Embryonic facial prominence (tissue), 1 donor: ENCODE results near the gene PXK.
"Not testable (repeated sequence)": the region's sequence is repeated elsewhere in the genome, so short reads cannot be mapped to it uniquely, and the experiment has no call there.

ENCODE experiments used
- DNase-seq: peaks from one replicate; pipeline ENCODE4 v3.0.0-alpha.2; 2016; ENCODE audit errors: extremely low spot score

Gene PXK

DNA sequence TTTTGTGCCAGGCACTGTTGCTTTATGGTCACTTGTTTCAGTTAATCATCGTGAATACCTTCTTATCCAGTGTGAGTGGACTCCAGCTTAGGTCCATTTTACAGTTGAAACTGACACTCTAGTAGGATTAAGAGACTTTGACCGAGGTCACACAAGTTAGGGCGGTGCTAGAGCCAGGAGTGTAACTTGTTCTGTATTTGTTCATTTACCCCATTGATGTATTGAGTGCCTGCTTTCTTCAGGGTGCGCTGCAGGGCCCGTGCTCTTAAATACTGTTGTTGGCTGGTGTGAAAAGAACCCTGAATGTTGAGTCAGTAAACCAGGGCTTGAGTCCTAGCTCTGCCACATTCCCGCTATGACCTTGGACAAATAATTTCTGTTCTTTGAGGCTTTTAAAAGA lies 85.5 kb downstream of the PXK start:
- no peak for DNase-seq

DNA sequence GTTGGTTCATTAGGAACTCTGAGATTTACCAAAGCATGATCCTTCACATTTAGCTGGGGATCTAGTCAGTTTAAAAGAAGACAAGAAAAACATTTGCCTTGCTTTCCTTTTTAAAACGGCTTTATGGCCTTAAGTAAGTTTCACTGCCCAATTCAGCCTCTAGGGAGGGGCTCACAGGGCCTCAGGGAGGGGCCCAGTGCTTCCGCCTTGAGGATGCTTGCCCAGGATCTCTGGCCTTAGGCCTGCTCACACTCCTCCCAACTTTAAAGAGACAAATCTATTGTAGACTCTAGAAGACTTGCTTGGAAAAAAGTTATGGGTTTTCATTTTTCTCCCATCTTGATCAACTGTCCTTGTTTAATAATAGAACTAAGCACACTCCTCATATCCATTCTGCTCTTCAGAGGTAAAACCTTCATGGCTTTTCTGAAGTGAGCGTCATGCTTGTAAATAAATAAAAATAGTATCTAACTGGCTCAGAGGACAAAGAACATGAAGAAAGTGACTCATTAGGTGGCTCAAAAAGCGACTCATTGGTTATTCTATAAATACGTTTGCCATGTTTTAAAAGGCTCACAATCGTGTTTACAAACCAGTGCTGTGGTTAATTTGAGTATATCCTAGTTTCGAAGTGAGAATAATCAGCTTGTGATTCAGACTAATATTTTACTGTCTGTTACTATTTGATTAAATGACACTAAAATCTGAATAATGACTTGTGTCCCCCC lies 87.3 kb downstream of the PXK start:
- no peak for DNase-seq

DNA sequence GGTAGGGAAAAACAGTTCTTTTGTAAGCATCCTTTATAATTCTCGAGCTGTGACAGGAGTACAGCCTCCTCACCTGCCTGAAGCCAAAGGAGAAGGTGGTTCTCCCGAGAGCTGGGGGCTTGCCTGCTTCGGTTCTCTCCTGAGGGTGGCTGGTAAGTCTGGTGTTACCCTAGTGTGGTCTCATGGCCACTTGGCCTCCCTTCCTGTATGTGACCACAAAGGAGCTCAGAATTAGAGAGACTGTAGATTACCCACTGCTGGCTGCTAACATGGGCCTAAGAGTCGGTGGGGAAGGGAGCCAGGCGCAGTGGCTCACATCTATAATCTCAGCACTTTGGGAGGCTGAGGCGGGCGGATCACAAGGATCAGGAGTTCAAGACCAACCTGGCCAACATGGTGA lies 88.3 kb downstream of the PXK start:
- no peak for DNase-seq

DNA sequence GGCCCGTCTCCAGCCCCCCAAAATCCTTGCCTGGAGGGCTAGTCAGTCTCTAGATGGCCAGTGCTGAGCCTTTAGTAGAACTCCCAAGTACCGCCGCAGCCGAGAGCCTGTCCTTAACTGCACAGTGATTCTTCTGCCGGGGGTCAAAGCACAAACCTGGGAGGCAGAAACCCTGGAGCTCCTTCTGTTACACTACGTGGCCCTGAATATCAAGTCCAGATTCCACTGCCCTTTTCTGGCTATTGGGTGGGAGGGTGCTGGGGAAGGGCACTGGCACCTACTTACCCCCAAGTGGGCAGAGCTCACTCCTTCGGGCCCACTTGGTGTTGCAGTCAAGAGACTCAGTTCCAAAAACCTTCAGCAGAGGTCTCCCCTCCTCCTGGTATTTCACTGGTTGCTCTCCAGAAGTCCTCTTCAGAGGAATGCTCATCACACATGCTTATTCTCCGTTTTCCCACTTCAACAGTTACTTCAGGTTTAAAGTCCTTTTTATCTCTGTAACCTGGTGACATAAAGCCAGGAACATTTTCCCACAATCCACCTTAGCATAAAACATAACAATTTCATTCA lies 90.1 kb downstream of the PXK start:
- no peak for DNase-seq

DNA sequence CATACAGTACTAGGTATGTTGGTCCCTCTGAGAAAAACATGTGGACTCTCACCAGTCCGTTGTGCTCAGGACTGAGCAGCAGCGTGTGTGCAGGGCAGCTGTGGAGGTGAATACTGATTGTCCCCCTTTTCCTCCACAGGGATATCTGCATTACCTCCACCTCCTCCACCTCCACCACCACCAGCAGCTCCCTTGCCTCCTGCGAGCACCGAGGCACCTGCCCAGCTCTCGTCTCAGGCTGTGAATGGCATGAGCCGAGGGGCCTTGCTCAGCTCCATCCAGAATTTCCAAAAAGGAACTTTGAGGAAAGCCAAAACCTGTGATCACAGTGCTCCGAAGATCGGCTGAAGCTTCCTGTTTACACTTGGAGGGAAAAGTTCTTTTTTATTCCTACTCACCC lies 91.9 kb downstream of the PXK start:
- DNase-seq: no peak

DNA sequence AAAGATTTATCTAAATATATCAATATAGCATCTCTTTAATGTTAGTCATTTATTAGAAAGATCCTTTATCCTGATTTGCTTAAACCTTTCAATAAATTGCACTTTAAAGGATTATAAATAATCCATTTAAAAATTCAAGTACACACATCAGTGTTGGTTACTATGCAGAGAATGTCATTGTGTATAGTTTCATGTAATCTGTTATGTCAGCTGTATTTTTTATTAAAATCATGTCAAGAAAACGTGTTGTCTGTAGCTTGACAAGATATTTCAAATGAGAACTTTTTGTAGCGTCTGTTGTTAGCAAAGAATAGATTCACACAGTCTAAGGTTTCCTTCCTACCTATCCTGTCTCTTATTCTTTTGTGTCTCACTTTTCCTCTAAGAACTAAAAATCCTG lies 93.1 kb downstream of the PXK start:
- DNase-seq: no peak

DNA sequence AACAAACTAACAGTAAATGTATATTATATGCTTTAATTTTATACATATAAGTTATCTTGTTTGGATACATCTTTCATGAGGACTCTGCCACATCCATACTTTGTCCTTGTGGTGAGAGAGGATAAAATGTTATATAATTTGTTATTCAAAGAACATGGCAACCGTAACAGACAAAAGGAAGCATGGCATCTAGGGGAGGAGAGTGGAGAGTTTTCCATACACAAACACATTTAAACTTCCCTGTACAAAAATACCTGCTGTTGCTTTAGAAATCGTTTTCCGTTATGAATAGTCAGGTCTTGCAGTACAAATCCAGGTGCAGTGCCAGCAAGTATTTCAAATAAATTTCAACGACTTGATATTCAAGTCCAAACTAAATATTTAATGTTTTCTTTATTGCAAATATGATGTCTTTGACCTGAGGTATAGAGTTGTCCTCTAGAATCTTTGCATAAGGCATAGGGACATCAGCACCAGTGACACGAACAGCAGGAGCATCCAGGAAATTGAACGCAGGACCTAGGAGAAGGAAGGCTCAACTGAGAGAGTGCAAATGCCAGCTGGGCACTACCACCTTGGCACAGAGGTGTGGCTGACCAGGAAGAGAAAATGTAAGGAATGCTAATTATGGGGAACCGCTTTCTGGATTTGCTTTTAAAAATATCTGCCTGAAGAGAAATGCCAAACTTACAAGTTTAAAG lies 95.1 kb downstream of the PXK start:
- DNase-seq: no peak

DNA sequence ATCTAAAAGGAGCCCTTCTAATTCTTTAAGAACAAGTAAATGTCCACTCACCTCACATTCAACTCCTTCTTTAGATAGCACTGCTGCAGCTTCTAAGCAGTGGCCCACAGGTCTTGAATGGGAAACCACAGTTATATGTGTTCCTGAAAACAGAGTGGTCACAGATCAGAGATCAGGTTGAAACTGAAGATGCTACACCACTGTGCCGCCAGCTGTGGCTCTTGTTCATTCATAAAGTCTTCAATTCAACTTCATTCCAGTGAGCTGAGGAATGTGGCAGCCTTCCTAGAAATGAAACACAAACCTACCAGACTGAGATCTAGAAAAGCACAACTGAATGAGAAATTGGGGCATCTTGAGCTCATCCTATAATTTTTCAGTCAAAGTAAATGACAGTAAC lies 97.0 kb downstream of the PXK start:
- DNase-seq: no peak

DNA sequence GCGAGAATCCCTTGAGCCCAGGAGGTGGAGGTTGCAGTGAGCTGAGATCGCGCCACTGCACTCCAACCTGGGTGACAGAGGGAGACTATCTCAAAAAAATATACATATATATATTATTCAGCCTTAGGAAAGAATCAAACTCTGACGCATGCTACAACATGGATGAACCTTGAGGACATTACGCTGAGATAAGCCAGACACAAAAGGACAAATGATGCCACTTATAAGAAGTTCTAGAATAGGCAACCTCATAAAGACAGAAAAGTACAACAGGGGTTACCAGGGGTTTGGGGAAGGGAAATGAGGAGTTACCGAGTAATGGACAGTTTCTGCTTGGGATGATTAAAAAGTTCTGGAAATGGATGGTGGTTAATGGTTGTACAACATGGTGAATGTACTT lies 100.2 kb downstream of the PXK start:
- DNase-seq: no peak

DNA sequence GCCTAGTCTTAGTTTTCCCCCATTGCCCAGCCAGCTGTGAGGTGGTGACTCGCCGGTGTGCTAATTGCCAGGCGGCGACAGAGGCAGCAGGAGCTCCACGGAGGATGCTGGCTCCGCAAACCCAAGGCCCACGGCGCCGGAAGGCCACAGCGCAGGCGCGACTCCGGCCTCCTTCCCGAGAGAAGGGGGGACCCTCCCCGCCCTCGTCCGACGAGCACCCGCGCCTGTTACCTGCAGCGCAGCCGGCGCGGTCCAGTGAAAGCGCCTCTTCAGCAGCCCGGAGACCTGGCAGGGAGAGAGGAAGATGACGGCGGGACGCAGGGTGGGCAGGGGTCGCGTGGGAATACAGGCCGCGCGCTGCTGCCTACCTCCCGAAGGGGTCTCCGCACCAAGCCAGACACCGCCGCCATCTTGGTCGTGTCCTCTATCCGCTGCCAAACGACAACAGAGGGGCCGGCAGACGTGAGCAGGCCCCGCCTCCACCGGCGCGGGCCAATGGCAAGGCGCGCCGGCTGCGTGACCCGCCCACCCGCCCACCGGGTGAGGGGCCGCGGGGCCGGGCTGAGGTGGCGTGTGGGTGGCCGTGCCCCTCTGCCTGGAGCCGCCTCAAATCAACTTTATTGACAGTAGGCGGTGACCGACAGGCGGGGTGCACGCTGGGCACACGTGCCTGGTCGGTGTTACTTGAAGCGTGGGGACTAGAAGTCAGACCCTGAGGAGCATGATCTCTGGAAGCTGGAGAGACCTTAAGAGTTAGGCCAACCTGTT lies 100.9 kb downstream of the PXK start, which contains the start of gene PDHB:
TSS of gene PDHB (minus strand) at position 433 of the 768 bp plus-strand sequence. CDS start at position 410, 23 bp downstream.
- DNase-seq: peak; percentile 86

DNA sequence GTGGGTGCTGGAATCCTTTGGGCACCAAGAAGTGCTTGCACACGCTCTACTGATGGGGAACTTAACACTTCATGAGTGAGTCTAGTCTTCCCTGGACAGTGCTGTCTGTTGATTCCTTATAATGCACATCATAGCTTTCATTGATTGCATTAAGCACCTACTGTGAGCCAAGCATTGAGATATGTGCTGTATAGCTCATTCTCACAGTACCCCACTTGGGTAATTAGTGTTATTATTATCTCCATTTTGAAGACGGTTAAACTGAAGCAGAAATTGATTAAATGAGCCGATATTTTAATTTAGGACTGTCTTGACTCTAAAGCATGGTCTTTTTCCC lies 101.4 kb downstream of the PXK start:
- DNase-seq: no peak

DNA sequence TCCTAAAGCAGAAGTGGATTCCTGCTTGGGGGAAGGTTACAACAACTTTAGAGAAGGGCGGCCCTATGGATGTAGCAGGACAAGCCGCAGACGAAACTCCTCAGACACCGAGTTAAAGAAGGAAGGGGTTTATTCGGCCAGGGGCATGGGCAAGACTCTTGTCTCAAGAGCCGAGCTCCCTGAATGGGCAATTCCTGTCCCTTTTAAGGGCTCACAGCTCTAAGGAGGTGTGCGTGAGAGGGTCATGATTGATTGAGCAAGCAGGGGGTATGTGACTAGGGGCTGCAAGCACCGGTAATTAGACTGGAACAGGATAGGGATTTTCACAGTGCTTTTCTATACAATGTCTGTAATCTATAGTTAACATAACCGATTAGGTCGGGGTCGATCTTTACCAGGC lies 101.8 kb downstream of the PXK start:
- no peak for DNase-seq

DNA sequence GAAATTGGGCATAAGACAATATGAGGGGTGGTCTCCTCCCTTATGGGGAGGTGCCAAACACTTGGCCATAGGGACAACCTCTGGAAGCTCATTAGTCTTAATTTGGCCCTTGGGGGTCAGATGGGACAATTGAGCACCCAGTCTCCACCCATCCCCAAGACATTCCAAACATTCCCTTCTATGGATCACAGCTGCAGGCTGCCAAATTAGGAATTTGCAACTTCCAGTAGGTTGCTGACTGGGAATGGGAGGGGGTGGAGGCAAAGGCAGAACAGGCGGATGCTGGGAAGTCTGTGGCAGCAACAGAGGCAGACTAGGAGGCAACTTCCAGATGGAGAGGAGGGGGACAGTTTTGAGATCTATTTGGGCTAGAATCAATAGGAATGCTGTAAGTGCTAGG lies 102.3 kb downstream of the PXK start:
- no peak for DNase-seq

DNA sequence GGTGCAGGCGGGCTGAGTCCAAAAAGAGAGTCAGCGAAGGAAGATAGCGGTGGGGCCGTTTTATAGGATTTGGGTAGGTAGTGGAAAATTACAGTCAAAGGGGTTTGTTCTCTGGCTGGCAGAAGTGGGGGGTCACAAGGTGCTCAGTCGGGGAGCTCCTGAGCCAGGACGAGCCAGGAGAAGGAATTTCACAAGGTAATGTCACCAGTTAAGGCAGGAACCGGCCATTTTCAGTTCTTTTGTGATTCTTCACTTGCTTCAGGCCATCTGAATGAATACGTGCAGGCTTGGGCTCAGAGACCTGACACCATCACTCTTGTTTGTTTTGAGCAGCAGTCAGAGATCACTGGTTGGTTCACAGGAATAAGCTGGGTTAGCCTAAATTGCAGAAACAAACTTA lies 104.6 kb downstream of the PXK start:
- not testable (repeated sequence) for DNase-seq

DNA sequence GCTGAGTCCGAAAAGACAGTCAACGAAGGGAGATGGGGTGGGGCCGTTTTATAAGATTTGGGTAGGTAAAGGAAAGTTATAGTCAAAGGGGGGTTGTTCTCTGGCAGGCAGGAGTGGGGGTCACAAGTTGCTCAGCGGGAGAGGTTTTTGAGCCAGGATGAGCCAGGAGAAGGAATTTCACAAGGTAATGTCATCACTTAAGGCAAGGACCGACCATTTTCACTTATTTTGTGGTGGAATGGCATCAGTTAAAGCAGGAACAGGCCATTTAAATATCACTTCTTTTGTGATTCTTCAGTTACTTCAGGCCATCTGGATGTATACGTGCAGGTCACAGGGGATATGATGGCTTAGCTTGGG lies 108.3 kb downstream of the PXK start:
- not testable (repeated sequence) for DNase-seq

DNA sequence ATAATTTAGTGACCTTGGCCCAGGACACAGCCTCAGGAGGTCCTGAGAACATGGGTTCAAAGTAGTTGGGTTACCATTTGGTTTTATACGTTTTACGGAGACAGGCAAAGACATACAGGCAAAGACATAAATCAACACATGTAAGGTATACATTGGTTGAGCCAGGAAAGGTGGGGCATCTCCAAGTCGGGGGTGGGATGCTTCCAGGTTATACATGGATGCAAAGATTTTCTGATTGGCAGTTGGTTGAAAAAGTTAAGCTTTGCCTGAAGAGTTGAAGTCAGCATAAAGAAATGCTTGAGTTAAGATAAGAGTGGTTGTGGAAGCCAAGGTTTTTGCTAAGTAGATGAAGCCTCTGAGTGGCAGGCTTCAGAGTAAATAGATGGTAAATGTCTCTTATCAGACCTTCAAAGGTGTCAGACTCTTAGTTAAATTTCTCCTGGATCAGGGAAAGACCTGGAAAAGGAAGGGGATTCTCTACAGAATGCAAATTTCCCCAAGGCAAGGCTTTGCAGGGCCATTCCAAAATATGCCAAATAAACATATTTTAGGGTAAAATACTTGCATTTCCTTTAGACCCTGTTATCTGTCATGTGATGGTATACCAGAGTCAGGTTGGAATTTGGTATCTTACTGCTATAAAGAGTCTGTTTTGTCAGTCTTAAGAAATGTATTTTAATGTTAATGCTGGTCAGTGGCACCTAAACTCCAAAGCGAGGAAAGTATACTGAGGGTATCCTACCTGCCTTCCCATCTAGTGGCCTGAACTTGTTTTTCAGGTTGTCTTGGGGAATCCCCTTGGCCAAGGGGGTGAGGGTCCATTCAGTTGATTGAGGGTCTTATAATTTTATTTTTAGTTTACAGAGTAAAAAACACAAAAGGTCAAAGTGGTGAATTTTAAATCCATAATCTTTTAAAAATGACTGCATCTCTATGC lies 109.1 kb downstream of the PXK start:
- DNase-seq: no peak

DNA sequence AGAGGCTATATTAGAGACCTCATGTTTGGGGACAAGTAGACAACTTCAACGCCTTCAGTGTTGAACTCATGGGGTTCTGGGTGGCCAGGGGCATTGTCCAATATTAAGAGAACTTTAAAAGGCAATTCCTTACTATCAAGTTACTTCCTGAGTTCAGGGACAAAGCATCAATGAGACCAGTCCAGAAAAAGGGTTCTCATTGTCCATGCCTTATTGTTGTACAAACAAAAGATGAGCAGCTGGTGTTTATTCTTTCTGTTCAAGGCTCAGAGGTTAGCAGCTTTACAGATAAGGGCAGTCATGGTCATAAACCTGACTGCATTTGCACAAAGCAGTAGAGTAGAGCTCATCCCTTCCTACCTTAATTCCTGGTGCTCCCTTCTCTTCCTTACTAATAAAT lies 119.5 kb downstream of the PXK start:
- no peak for DNase-seq

DNA sequence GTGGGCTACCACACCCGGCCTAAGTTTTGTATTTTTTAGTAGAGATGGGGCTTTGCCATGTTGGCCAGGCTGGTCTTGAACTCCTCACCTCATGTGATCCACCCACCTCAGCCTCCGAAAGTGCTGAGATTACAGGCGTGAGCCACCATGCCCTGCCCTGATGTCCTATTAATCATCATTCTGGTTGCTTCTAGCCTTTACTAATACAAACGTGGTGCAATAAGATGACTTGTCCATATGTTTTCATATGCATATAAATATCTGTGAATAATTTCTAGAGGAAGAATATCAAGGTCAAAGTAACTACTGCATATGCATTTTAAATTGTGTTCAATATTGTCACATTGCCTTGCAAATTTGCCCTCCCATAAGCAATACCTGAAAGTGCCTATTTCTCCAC lies 126.5 kb downstream of the PXK start:
- no peak for DNase-seq

DNA sequence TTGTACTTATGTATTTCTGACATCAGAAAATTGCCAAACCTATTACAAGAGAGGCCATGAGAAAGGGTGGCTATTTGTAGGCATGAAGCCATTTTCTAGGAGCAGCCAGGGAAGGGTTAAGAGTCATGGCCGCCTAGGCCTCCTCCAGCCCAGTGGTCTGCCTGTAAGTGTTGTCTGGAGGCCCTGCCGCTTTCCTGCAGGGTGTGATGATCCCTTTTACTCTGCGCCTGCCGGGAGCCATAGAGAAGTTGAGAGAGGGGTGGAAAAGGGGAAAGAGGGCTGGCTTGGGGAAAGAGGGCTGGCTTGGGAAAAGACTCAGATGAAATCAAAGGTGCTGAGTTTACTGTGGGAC lies 130.1 kb downstream of the PXK start:
- DNase-seq: no peak

DNA sequence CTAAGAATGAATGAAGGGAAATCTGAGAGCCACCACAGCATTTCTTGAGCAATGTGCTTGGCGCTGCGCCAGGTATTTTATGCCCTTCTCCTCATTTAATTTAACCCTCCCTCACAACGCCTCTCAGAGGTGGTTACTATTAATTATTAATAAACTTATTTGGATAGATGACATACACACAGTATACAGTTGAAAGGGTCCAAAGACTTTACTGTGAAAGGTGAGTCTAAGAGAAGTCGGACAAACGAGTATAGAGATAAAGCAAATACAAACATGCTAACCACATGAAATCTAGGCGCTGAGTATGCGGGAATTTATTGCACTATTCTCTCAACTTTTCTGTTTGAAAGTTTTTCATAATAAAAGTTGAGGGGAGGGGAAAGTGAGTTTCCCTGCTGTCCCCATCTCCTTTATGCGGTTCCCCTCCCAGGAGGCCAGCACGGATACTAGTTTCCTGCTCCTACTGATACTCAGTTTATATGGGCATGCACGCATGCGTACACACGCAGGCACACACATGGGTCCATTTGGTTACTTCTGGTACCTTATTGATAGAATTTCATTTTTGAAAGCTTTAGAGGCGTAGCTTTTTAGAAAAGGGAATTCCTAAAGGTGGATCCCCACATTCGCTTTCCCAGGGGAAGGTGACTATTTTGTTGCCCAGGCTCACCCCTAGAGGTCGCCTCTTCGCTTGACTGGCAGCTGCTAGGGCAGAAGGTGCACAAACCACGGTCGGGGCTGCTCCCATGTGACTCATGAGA lies 130.7 kb downstream of the PXK start:
- no peak for DNase-seq

DNA sequence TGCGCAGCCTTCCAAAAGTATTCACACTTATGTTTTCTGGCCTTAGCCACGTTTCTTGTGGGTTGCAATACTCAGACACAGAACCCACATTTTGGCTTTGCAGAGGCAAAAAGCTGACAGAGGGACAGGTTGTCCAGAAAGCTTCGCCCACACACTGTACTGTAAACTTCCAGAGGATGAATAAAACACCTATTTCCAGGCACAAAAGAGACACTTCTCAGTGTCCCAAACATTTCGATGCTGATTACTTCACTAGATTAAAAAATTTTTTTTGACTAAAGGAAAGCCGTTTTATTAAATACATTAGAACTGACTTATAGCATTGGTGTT lies 131.2 kb downstream of the PXK start:
- no peak for DNase-seq
